Glomerular visceral epithelial cell (primary cell): ENCODE data around the gene MTF1.

ENCODE experiments used
- DNase-seq: peaks from one replicate; pipeline ENCODE4 v3.0.0-alpha.2; 2016; ENCODE audit errors: extremely low spot score

Gene MTF1

DNA sequence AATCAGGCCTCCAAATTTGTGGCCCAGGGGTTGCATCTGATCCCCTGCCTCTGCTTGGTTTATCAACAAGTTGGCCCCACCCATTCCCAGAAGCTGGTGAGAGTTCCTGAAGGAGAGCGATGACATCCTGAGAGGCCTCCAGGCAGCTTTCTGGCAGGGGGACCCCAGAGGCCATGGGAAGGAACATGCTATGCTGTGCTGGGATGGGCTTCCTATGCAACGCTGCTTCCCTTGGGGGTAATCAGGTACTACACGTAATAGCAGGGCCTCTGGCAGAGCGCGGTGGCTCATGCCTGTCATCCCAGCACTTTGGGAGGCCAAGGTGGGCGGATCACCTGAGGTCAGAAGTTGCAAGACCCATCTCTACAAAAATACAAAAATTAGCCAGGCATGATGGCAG, 8.4 kb upstream of the MTF1 start:
- no peak for DNase-seq

DNA sequence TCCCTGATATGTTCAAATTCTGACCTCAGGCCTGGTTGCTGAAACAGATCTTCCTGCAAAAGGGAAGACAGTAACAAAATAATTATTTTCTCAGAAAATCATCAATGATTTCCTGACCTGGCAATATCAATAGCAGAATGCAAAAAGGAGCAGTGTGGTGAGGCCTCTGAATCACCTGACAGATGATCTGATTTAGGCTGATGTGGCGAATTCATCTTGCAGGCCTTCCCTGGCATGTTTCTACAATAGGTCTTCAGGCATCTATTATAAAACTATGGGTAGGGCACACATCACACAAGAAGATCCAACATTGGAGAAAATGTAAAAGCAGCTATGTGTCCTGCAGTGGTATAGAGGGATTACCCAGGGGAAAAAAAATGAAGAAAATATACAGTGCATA, 7.1 kb upstream of the MTF1 start:
- DNase-seq = no peak

DNA sequence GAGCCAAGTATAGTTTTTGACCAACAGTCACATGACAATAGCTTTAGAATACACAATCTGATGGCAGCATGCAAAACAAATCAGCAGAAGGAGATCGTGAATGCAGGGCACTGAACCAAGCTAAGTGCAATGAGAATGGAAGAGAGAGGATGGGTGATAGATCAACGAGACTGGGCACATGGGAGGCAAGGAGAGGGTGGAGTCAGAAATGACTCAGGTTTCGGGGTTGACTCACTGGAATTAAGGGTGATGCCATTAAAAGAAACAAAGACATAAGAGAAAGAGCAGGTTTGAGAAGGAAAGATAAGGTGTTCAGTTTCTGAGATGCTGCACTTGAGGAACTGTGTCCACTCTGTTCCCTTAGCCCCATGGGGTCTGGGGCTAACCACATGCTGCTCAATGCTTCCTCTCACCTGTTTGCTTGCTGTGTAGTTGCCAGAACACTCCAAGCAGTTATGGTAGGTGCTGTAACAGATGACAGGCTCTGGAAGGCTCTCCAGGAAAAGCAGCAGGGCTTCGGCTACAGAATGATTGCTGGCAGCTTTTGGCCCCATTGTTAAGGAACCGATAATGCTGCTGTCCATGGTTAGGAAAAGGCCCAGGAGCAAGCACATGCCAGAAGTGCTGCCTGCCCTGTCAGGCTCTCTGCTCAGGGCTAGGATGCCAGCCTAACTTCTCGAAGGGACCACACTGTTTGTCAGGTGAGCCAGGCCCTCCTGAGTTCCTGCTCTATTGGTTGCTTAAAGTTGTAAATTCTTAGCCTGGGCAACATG, 6.1 kb upstream of the MTF1 start:
- DNase-seq = no peak

DNA sequence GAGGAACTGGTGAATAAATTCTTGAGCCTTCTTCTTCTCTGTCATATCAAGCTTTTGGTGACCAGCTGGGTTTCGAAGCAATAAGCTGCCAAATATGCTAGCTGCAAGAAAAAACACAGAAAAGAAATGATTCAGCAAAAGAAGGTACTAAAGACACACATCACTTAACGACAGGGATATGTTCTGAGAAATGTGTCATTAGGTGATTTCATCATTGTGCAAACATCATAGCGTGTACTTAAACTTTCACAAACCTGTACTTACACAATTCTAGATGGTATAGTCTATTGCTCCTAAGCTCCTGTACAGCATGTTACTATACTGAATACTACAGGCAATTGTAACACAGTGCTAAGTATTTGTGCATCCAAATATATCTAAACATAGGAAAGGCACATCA, 2.9 kb upstream of the MTF1 start:
- no peak for DNase-seq

DNA sequence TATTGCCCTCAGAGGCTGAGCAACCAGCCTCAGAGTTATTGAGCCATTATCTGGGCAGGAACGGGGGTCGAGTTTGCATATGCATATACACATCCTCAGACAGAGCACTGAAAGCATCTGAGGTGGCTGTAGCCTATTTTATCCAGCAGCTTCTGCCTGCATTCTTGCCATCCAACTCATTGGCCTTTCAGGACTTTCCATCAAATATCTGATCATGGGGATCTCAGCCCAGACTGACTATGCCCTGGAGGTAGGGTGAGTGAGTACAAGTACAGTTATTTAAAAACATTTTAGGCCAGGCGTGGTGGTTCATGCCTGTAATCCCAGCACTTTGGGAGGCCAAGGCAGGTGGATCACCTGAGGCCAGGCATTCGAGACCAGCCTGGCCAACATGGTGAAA, 1.8 kb upstream of the MTF1 start:
- DNase-seq = no peak

DNA sequence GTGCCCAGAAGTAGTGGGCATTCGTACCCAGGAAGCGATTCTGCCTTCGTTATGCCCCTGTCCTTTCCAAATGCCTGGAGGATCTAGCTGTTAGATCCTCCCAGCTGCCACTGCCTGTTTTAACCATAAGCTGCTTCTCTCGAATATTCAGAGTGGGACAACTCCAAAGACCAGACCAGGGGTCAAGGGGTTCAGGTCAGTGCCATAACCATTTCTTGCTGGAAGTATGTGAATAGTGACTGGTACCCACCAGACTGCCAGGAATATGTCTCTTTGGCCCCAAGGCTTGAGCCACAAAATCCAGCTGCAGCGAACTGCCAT, 914 bp upstream of the MTF1 start:
- no peak for DNase-seq

DNA sequence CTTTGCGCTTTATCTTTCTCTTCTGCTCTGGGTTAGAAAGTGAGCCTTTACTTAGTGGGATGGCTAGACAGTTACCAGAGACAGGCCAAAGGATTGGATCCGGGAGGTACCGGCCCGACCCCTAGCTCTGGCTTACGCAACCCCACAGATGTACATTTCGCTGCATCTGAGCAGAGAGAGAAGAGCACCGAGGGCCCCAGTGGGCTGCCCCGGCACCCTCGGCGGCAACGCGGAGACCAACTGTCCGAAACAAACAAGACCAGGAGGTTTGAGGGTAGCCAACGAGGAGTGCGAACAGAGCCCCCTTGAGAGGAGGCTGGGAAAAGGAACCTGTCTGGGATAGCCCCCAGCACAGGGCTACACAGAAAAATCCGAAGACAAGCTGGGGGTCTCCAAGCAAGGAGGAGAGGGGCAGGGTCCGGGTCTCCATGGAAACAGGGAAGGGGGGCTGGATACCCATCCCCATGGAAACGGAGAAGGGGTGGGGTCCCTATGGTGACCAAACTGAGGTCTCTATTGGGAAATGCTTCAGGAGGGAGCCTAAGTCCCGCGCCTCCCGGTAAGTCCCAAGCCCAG, 373 bp downstream of the MTF1 start:
- DNase-seq = peak; percentile 25

DNA sequence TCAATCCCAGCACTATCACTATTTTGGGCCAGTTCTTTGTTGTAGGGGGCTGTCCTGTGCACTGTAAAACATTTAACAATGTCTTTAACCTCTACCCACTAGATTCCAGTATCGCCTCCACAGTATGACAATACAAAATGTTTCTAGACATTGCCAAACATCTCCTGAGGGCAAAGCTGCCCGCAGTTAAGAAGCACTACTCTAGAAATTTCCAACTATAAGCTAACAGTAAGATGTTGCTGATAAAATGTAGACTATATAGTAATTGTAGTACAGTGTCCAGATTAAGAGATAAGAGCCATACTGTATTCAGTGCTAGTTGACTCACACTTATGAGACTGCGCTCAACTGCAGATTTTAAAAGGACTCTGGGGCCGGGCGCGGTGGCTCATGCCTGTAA, 5.0 kb downstream of the MTF1 start:
- no peak for DNase-seq

DNA sequence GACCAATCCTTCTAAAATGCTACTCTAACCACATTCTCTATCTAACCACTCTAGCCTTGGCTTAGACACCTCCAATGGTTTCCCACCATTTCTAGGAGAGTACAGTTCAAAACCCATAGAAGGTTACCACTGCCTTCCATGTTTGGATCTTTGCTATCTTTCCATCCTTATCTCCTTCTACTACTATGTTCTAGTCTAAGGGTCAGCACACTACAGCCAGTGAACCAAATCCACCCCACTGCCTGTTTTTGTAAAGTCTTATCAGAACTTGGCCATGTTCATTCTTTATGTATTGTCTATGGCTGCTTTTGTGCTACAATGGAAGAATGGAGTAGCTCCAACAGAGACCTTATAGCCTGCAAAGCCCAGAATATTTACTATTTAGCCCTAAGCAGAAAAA, 6.2 kb downstream of the MTF1 start:
- no peak for DNase-seq

DNA sequence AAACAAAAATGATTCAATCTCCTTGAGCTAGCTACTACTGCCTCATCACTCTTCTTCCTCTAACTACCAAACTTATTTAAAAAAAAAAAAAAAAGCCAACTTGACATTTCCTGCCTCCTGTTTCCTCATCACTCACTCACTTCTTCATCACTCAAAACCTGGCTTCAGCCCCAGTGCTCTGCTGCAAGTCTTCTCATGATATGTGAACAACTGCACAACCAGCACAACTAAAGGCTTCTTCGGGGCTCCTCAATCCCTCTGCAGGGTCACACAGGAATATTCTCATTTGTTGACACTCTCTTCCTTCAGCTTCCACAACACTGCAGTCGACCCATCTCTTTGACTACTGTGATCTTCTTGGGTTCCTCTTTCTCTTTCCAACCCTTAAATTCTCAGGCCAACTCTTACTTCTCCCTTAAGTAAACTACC, 7.6 kb downstream of the MTF1 start:
- DNase-seq = no peak

DNA sequence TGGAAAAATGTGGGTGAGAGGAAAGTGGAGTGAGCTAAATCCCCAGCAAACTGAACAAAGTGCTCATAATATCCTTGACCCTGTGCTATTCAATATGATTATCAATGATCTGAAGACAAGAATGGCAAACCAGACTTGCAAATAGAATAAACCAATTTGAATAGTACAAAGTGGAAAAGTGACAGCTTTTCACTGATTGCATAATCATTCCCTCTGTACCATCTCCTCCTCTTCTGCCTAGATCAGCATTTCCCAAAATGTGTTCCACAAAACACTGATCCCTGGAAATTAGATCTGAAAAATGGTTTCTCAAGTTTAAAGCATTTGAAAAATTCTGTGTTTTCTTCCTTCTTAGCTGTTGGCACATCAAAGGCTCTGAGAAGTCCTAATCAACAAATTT, 8.1 kb downstream of the MTF1 start:
- no peak for DNase-seq

DNA sequence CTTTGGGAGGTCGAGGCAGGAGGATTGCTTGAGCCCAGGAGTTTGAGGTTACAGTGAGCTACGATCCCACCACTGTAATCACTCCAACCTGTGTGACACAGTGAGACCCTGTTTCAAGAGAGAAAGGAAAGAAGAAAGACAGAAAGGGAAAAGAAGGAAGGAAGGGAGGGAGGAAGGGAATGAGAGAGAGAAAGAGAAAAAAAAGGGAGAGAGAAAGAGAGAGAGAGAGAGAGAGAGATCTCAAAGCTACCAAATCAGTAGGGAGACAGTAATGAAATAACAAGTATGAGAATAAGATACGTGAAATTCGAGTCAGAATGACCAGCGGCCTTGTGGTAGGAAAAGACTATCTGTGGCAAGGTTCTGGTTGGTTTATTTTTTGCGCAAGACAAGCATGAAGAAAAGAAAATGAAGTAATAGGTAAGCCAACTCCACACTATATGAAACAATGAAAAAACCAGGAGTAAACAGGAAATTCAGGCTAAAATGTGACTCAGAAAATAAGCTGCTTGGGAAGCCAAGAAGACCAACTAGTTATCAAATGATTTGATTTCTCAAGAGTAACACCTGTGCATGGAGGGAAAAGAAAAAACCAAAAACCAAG, 8.9 kb downstream of the MTF1 start:
- DNase-seq = no peak

DNA sequence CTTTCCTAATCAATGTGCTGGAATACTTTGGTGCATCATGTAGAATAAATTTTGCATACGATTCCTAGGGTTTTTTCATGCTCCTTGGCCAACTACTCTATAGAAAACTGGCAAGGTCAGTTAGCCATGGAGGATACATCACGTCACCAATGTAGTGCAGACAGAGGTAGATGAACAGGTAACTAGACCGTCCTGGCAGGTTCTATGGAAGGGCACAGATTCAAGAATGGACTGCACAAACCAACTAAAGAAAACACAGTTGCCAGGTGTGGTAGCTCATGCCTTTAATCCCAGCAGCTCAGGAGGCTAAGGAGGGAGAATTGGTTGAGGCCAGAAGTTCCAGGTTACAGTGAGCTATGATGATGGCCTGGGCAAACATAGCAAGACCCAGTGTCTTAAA, 9.9 kb downstream of the MTF1 start:
- DNase-seq = no peak

DNA sequence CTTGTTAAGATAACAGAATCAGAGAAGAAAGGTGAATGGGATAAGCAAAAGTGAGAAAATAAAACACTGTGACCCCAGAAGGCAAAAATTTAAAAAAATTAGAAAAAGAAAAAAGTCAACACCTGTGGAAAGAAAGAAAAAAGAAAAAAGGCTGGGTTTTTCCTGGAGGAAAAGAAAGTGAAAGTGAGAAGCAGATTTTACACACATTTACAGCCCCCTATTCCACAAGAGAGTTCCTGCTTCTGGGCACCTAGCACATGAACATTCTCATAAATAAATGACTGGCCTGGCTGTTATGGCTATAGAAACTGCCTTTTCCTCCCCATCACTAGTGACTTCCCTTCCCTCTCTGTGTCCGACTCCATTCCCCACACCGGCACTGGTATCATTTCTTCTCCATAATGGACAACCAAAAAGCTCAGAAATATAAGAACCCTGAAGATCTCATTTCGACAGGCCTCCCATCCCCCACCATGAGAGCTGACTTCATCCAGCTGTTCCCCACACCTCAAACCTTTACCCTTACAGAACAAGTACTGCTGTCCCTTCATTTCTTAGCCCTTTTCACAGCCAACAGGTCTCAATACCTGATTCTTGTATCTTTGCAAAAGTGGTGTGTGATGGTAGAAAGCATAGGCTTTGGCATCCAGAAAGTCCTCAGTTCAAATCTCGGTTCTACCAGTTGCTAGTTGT, 12.6 kb downstream of the MTF1 start:
- DNase-seq = no peak

DNA sequence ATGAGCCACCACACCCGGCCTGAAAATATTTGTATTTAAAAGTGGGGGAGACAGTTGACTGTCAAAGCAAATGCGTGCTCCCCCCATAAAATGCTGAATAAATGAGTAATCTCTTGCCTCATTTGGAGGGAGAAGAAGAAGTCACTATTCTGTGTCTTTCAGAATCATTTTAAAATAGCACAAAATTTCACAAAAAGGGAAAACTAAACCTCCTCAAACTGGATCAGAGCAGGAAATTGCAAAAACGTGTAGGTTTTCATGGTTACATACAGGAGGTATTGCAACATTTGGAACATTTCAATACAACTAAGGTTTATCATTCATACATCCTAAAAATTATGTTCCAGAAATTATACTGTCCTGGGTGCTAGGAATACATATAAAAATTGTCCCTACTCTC, 13.6 kb downstream of the MTF1 start:
- DNase-seq = no peak

DNA sequence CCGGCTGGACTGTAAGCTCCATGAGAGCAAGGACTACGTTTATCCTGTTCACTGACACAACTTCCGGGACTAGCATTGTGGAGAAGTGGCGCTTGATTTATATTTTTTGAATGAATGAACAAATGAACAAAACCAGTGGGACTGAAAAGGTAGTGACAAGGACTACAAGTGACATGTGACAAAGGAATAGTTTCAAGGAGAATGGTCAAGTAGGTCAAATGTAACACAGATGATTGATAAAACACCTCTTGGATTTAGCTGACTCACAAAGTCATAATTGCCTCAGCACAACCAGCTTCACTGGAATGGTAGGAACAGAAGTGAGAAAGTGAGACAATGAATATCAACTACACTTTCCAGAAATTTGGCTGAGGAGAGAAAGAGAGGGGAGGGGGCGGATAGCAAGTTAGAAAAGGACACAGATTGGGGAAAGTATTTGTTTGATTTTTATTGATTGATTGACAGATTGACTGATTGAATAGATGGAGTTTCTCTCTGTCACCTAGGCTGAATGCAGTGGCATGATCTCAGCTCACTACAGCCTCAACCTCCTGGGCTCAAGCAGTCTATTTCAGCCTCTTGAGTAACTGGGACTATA, 14.2 kb downstream of the MTF1 start:
- DNase-seq = no peak

DNA sequence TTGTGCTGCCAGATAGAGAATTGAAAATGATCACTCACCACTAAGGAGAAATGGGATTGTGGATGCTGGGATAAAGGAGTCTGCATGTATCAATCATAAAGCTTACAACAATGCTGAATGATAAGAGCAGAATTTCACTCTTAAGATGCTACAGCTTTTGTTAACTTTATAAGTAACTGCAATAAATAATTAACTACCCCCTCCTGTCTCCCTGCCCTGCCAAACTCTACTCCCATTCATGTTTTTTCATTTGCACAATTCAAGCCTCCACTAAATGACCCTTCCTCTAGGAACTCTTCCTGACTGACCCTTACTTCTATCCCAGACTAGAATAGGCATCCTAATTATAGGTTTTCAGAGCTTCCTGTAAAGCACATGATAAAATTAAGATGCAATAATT, 14.9 kb downstream of the MTF1 start:
- no peak for DNase-seq

DNA sequence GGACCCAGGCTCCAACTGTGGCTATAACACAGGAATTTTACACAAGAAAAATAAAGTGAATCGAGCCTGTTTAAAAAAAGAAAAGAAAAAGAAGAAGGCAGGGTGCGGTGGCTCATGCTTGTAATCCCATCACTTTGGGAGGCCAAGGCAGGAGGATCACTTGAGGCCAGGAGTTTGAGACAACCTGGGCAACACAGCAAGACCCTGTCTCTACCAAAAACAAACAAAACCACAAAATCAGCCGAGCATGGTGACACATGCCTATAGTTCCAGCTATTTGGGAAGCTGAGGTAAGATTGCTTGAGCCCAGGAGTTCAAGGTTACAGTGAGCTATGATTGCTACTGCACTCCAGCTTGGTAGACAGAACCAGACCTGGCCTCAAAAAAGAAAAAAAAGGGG, 17.7 kb downstream of the MTF1 start:
- DNase-seq = no peak

DNA sequence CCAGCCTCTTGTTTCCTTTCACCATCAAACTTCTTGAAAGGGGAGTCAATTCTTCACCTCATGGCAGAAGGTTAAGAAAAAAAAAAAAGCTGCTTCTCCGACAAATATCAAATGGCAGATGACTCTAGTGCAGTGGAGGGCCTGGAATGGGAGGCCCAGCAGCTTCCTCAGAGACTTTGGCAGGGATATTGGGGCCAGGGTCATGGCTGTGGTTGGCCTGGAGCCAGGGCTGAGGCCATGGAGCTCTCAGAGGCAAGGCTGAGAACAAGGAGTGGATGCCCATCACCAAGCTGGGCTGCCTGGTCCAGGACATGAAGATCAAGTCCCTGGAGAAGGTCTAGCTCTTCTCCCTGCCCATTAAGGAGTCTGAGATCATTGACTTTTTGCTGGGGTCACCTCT, 18.7 kb downstream of the MTF1 start:
- DNase-seq = no peak

DNA sequence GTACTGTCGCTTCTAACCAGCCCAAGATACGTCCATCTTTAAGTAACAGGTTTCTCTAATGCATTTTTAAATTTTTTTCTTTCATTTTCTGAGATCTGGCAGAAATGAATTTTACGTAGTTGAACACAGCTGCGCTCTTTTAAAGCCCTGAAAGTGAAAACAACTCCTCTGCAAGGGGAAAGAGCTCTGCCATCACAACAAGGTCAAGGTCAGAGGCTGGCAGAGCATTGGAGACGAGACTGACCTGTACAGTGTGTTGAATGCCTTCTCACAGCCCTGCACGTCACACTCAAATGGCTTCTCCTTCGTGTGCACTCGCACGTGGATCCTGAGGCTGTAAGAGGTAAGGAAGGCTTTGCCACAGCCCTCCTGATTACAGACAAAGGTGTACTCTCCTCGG, 19.7 kb downstream of the MTF1 start:
- no peak for DNase-seq

DNA sequence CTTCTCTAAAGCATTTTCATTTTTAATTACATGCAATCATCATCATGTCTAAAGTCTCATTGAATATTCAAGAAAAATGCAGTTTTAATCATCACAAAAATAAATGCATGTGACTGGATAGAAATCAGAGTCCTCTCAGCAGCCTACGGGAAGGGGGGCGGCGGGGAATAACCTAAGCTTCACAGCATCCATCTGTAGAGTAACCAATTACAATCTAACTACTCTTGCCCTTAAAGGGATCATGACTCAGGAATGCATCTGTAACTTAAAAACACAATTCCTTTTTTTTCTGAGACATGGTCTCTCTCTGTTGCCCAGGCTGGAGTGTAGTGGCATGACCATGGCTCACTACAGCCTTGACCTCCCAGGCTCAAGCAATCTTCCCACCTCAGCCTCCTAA, 22.6 kb downstream of the MTF1 start:
- DNase-seq = no peak

DNA sequence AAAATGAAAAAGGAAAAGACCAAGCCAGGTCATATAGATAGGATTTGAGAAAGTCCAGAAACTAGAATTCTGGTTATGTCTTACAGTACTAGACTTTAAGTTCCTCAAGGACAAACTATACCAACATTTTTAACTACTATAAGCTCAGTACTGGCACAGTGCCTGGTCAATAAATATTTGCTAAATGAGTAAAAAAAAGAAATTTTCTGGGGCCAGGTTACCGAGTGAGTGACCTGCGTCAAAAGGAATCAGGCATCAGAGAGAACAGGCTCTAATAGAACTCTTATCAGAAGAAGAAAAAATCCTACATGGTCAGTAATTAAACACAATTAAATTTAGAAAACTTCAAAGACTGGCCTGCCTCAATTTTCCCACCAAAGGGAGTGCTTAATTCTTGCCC, 27.6 kb downstream of the MTF1 start:
- DNase-seq = no peak

DNA sequence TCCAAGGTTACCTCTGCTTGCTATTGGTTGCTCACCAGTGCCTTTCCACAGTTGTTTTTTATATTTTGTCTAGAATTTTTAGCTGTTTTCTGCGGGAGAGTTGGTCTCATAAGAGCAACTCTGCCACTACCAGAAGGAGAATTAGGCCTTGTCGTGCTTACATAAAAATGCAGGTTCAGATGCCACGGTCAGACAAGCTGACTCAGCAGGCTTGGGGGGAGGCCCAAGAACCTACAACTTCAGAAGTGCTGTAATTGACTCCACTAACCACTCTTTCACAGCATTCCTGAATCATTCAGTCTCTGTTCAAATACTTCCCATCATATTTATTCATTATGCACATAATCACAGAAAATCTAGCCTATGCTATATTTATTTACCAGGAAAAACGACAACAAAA, 28.3 kb downstream of the MTF1 start:
- no peak for DNase-seq
